Keratinocyte (primary cell): ENCODE measurements around the gene NMRAL1.

Source experiments
- CTCF ChIP-seq, 3 experiments: IDR thresholded peaks in 1 of 3; conservative IDR thresholded peaks in 1 of 3; optimal IDR thresholded peaks in 1 of 3; 2 replicates in 2 of 3; 3 replicates in 1 of 3; pipeline versions ENCODE3 to v1.5.1; 2011; ENCODE audit warnings: low read length in 3 of 3, mild to moderate bottlenecking in 3 of 3, moderate library complexity in 2 of 3, control low read depth in 1 of 3, inconsistent platforms in 1 of 3; ENCODE audit not compliant: insufficient read depth in 2 of 3; ENCODE audit errors: extremely low read depth in 1 of 3
- EZH2 ChIP-seq: IDR thresholded peaks from one replicate; pipeline ENCODE4 v1.6.1; 2012; ENCODE audit warnings: inconsistent platforms, mild to moderate bottlenecking, low read length, moderate library complexity

- TF ChIP-seq CTCF (optimal IDR thresholded peaks at IDR 0.05 in 1 of 3, IDR thresholded peaks at IDR 0.05 in 1 of 3, conservative IDR thresholded peaks at IDR 0.05 in 1 of 3; ENCODE audit: extremely low read depth in 1 of 3, insufficient read depth in 2 of 3, low read length in 3 of 3), result no peak
- TF ChIP-seq EZH2, result no peak
These were observed 45.9 kb downstream of the NMRAL1 start for GRCh38 chr16:4428500-4428899.
